PFSK-1 (cell line): ENCODE data around the gene CCDC121.
A peak's percentile ranks its signal among the peaks of the same experiment; 100 is the strongest.

Experiments
- POLR2AphosphoS5 ChIP-seq: IDR thresholded peaks from 2 replicates; pipeline ENCODE4 v1.6.1; 2012; ENCODE audit warnings: low read depth, mild to moderate bottlenecking, control low read depth, low read length, moderate library complexity
- TAF1 ChIP-seq: IDR thresholded peaks from 2 replicates; pipeline ENCODE4 v1.6.1; 2012; ENCODE audit warnings: low read length, control low read depth, borderline replicate concordance; ENCODE audit not compliant: insufficient read depth
- TF ChIP-seq, protein P1 (sequence below), 2 experiments: IDR thresholded peaks; 2 replicates each; pipeline versions ENCODE4 v1.6.1 to v1.8.0; 2011 to 2012; ENCODE audit warnings: low read depth in 2 of 2, low read length in 2 of 2, control low read depth in 1 of 2, inconsistent platforms in 1 of 2, mild to moderate bottlenecking in 1 of 2, moderate library complexity in 1 of 2; ENCODE audit not compliant: insufficient read depth in 1 of 2

- peak; percentile 49 for TF ChIP-seq POLR2AphosphoS5
- TF ChIP-seq, protein P1, sequence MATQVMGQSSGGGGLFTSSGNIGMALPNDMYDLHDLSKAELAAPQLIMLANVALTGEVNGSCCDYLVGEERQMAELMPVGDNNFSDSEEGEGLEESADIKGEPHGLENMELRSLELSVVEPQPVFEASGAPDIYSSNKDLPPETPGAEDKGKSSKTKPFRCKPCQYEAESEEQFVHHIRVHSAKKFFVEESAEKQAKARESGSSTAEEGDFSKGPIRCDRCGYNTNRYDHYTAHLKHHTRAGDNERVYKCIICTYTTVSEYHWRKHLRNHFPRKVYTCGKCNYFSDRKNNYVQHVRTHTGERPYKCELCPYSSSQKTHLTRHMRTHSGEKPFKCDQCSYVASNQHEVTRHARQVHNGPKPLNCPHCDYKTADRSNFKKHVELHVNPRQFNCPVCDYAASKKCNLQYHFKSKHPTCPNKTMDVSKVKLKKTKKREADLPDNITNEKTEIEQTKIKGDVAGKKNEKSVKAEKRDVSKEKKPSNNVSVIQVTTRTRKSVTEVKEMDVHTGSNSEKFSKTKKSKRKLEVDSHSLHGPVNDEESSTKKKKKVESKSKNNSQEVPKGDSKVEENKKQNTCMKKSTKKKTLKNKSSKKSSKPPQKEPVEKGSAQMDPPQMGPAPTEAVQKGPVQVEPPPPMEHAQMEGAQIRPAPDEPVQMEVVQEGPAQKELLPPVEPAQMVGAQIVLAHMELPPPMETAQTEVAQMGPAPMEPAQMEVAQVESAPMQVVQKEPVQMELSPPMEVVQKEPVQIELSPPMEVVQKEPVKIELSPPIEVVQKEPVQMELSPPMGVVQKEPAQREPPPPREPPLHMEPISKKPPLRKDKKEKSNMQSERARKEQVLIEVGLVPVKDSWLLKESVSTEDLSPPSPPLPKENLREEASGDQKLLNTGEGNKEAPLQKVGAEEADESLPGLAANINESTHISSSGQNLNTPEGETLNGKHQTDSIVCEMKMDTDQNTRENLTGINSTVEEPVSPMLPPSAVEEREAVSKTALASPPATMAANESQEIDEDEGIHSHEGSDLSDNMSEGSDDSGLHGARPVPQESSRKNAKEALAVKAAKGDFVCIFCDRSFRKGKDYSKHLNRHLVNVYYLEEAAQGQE (IDR thresholded peaks at IDR 0.05; ENCODE audit: insufficient read depth in 1 of 2, low read depth in 2 of 2, low read length in 2 of 2), result no peak
- TF ChIP-seq TAF1, result peak; percentile 93
Measured at GRCh38 chr2:27663285-27664153, 34.7 kb upstream of the CCDC121 start, which contains the start of the genes SLC4A1AP and SUPT7L.
